SK-N-SH (cell line): ENCODE measurements around the gene AZU1. TPM values are rescaled to one million over a fixed set of nuclear protein-coding genes. Genes with fewer than 3 reads are reported as not detected.
A peak's percentile ranks its signal among the peaks of the same experiment; 100 is the strongest.

Experiments used
- CTCF ChIA-PET: fragments of 300-600, 350-600 bp; formaldehyde crosslinking; extraction: SDS; loops from one replicate; lab custom pipeline; 2021; lab: Yijun Ruan, JAX
- POLR2A ChIA-PET: fragments of 350-600 bp; sonication (Branson Sonifier 250); formaldehyde crosslinking; extraction: SDS; loops from one replicate; lab custom pipeline; 2020; ENCODE audit warnings: antibody characterized with exemption, inconsistent platforms; lab: Yijun Ruan, JAX
- DNase-seq: peaks from one replicate; pipeline ENCODE4 v3.0.0; 2012
- H2AFZ ChIP-seq: fragments of 200-600 bp; sonication (generic); 2 replicates; pipeline ENCODE4 v1.8.1; 2016; ENCODE audit warnings: antibody characterized with exemption, mild to moderate bottlenecking, low read depth
- H3F3A ChIP-seq: fragments of 200-600 bp; sonication (generic); replicated peaks from 2 replicates; pipeline ENCODE3; 2016; ENCODE audit warnings: antibody characterized with exemption, mild to moderate bottlenecking; ENCODE audit not compliant: insufficient read depth
- H3K27ac ChIP-seq, 2 experiments: fragments of 200-500 bp in 1 of 2; fragments of 200-600 bp in 1 of 2; sonication (Bioruptor generic) in 1 of 2; sonication (generic), shearing (Covaris generic) in 1 of 2; 2 replicates each; pipeline versions ENCODE4 v1.5.1 to v1.6.1; 2014 to 2016; ENCODE audit warnings: low read depth in 2 of 2, inconsistent platforms in 1 of 2, low read length in 1 of 2, mild to moderate bottlenecking in 1 of 2, mixed read lengths in 1 of 2
- H3K27me3 ChIP-seq: fragments of 200-600 bp; sonication (generic), shearing (Covaris generic); 2 replicates; pipeline ENCODE4 v1.6.1; 2016; ENCODE audit warnings: mixed run types; ENCODE audit not compliant: insufficient read depth
- H3K36me3 ChIP-seq, 2 experiments: fragments of 200-500 bp in 1 of 2; fragments of 200-600 bp in 1 of 2; sonication (Bioruptor generic) in 1 of 2; sonication (generic) in 1 of 2; replicated peaks in 1 of 2; 2 replicates each; pipeline versions ENCODE3 to v1.5.1; 2014 to 2016; ENCODE audit warnings: low read length in 1 of 2, mild to moderate bottlenecking in 1 of 2; ENCODE audit not compliant: insufficient read depth in 2 of 2, control insufficient read depth in 1 of 2
- H3K4me1 ChIP-seq, 2 experiments: fragments of 200-500 bp in 1 of 2; fragments of 200-600 bp in 1 of 2; sonication (Bioruptor generic) in 1 of 2; sonication (generic), shearing (Covaris generic) in 1 of 2; 2 replicates each; pipeline versions ENCODE4 v1.5.1 to v1.6.1; 2014 to 2016; ENCODE audit warnings: low read depth in 1 of 2, low read length in 1 of 2, mixed run types in 1 of 2; ENCODE audit not compliant: insufficient read depth in 2 of 2, control insufficient read depth in 1 of 2
- H3K4me2 ChIP-seq: fragments of 200-600 bp; sonication (generic), shearing (Covaris generic); 2 replicates; pipeline ENCODE4 v1.6.1; 2017; ENCODE audit warnings: mixed run types
- H3K4me3 ChIP-seq, 2 experiments: fragments of 200-500 bp in 1 of 2; fragments of 200-600 bp in 1 of 2; sonication (Bioruptor generic) in 1 of 2; sonication (generic), shearing (Covaris generic) in 1 of 2; 2 replicates each; pipeline versions ENCODE4 v1.5.1 to v1.8.1; 2014 to 2016; ENCODE audit warnings: low read depth in 2 of 2, inconsistent platforms in 1 of 2, low read length in 1 of 2, mild to moderate bottlenecking in 1 of 2, mixed read lengths in 1 of 2, moderate library complexity in 1 of 2
- H3K79me2 ChIP-seq: fragments of 200-600 bp; sonication (generic); 2 replicates; pipeline ENCODE4 v1.8.1; 2017; ENCODE audit warnings: mild to moderate bottlenecking; ENCODE audit not compliant: insufficient read depth
- H3K9ac ChIP-seq: fragments of 200-600 bp; sonication (generic); 2 replicates; pipeline ENCODE4 v1.6.1; 2017; ENCODE audit warnings: mixed run types
- H3K9me2 ChIP-seq: fragments of 200-600 bp; sonication (generic); 2 replicates; pipeline ENCODE4 v1.6.1; 2017; ENCODE audit warnings: mixed run types
- H3K9me3 ChIP-seq: fragments of 200-600 bp; sonication (generic); 2 replicates; pipeline ENCODE4 v1.6.1; 2017; ENCODE audit warnings: mixed run types, mild to moderate bottlenecking, moderate library complexity
- H4K20me1 ChIP-seq: fragments of 200-600 bp; sonication (generic); 2 replicates; pipeline ENCODE4 v1.6.1; 2017; ENCODE audit warnings: mild to moderate bottlenecking, mixed run types; ENCODE audit not compliant: insufficient read depth
- ELF1 ChIP-seq: IDR thresholded peaks from 2 replicates; pipeline ENCODE4 v1.4.0; 2012
- EP300 ChIP-seq, 2 experiments: IDR thresholded peaks; 2 replicates each; pipeline versions ENCODE4 v1.4.0 to v1.6.1; 2012; ENCODE audit warnings: borderline replicate concordance in 1 of 2, low read depth in 1 of 2, low read length in 1 of 2
- FOXJ3 ChIP-seq: sonication (generic); formaldehyde crosslinking; IDR thresholded peaks from 2 replicates; pipeline ENCODE4 v1.5.1; 2020; ENCODE audit warnings: mild to moderate bottlenecking, missing genetic modification reagents
- FOXM1 ChIP-seq: IDR thresholded peaks from 2 replicates; pipeline ENCODE4 v1.4.0; 2012; ENCODE audit warnings: low read depth, mild to moderate bottlenecking
- JUND ChIP-seq: IDR thresholded peaks from 2 replicates; pipeline ENCODE4 v1.4.0; 2012
- MXI1 ChIP-seq: IDR thresholded peaks from 2 replicates; pipeline ENCODE4 v1.6.1; 2012; ENCODE audit warnings: mild to moderate bottlenecking, low read depth, low read length, improper control_type of control experiment
- NRF1 ChIP-seq: IDR thresholded peaks from 2 replicates; pipeline ENCODE4 v1.6.1; 2012; ENCODE audit warnings: low read depth, mild to moderate bottlenecking, low read length
- POLR2AphosphoS5 ChIP-seq: IDR thresholded peaks from 2 replicates; pipeline ENCODE4 v1.6.1; 2012; ENCODE audit warnings: low read depth, low read length
- RCOR1 ChIP-seq: fragments of 150-350 bp; IDR thresholded peaks from 2 replicates; pipeline ENCODE4 v1.6.1; 2017; ENCODE audit warnings: antibody characterized with exemption, low read length
- RFX5 ChIP-seq: IDR thresholded peaks from 2 replicates; pipeline ENCODE4 v1.6.1; 2012; ENCODE audit warnings: mild to moderate bottlenecking, improper control_type of control experiment, low read length
- RXRA ChIP-seq: IDR thresholded peaks from 2 replicates; pipeline ENCODE4 v1.4.0; 2012; ENCODE audit warnings: low read depth, mild to moderate bottlenecking, borderline replicate concordance
- SIN3A ChIP-seq: IDR thresholded peaks from 2 replicates; pipeline ENCODE4 v1.6.1; 2012; ENCODE audit warnings: low read depth, mild to moderate bottlenecking, low read length, moderate library complexity, borderline replicate concordance
- SMC3 ChIP-seq: IDR thresholded peaks from 2 replicates; pipeline ENCODE4 v1.6.1; 2012; ENCODE audit warnings: low read depth, low read length, improper control_type of control experiment
- TAF1 ChIP-seq: IDR thresholded peaks from 2 replicates; pipeline ENCODE4 v1.6.1; 2012; ENCODE audit warnings: low read depth, mild to moderate bottlenecking, low read length, moderate library complexity, borderline replicate concordance
- WGBS: methylation state at CpG from one replicate; pipeline ENCODE4 v1.1.6; 2017; ENCODE audit warnings: low lambda C conversion rate; 5-methylcytosine and 5-hydroxymethylcytosine counted together
- polyA plus RNA-seq, 3 experiments: library from polyadenylated mRNA; depleted of rRNA; stranded (reverse); fragments of >200 nt; gene quantifications; 2 replicates each; pipeline ENCODE4 v1.2.3, GENCODE V29; 2012
- TF ChIP-seq, protein P1 (sequence below): fragments of 150-350 bp; IDR thresholded peaks from 2 replicates; pipeline ENCODE4 v1.6.1; 2017; ENCODE audit warnings: antibody characterized with exemption, low read length, low read depth, borderline replicate concordance
- TF ChIP-seq, protein P2 (sequence below): IDR thresholded peaks from 2 replicates; pipeline ENCODE4 v1.4.0; 2012; ENCODE audit warnings: low read depth, borderline replicate concordance

Gene AZU1
- polyA plus RNA-seq, 1 of the 3 experiments (the other 2 are of a cell fraction) = 0.15 TPM

DNA sequence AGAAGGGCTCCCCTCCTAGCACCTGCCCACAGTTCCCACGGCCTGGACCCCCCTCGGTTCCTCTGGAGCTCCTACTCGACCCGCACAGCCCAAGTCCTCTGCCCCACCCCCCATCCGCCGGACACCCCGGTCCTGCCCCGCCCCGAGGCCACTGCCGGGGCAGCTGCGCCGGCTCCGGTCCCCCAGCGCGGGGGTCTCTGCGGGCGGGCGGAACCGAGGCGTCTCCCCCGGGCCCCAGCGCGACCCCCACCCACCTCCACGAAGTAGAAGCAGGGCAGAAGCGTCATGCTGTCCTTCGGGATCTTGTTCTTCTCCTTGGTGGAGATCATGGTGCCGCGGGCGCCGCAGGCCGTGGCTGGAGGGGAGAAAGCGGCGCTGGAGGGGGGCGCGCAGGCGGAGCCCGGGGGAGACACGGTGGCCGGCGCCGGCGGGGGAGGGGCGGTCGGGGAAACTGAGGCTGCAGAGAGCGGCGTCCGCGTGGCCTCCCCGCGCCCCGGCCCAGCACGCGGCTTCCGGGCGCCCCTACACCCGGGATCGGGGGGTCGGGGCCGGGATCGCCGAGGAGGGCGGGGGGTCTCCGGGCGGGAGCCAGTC is 6.3 kb upstream of the AZU1 start:
- Histone ChIP-seq H3K4me2 (peak overlapping the region; percentile 67; the same call in 1 of the 2 replicates), H4K20me1 (no peaks in the 10 kb centered on the region), H3K4me3 (peak overlapping the region; percentile 41 to 45), H3K36me3 (no peaks in the 10 kb centered on the region), H3K4me1 (no peaks in the 10 kb centered on the region; a peak in 1 of 4 replicates), H3K9me3 (no peaks in the 10 kb centered on the region), H3K9ac (no peak overlapping the region), H3K27ac (no peak overlapping the region; a peak in 1 of 4 replicates), H3K27me3 (no peaks in the 10 kb centered on the region), H3F3A (peaks cover 3% of the 10 kb centered on the region), H2AFZ (no peak overlapping the region), H3K79me2 (no peaks in the 10 kb centered on the region), H3K9me2 (no peaks in the 10 kb centered on the region)
- CTCF ChIA-PET = no interaction called here
- peak; percentile 79 for DNase-seq
- POLR2A ChIA-PET = no interaction called here
- TF ChIP-seq RXRA (no peak), TAF1 (no peak), FOXJ3 (CRISPR knock-in tag) (no peak), SMC3 (no peak), EP300 (IDR thresholded peaks at IDR 0.05; ENCODE audit: borderline replicate concordance in 1 of 2, low read depth in 1 of 2, low read length in 1 of 2) (no peak)
- 20% methylated on average over 10 of the region's 64 CpGs for WGBS

DNA sequence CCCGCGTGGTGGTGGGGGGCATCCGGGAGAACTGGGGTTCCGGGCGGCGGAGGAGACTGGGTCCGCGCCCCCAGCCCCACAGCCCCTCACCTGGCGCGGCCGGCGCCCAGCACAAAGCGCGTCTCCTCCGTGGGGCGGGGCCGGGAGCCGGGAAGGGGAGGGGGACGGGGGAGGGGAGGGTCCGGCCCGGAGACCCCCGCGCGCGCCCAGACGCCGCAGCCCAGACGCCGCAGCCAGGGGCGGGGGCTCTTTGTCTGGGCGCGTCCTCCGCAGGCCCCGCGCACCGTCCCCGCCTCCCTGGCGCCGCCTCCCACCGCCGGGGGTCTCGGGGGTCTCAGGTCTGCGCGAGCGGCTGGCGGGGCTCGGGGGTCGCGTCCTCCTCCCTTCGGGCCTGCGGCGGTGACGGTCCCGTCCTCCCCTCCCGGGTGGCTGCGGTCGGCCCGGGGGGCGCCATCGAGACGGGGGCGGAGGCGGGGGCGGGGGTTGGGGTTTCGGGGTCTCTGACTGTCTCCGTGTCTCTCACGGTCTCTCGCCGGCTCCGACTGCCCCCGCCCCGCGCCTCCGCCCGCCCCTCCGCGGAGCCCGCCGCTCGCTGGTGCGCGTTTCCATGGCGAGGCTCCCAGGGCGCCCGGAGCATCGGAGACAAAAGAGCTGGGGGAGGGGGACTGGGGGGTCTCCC is 5.7 kb upstream of the AZU1 start, which contains the start of gene PLPPR3:
Gene PLPPR3 (minus strand): TSS at position 131 of the 679 bp plus-strand sequence. CDS start 396 bp downstream, outside the sequence.
- Histone ChIP-seq H3K9me2 (no peaks in the 10 kb centered on the region), H3F3A (peaks cover 3% of the 10 kb centered on the region), H3K9ac (no peak within 1 kb of the TSS)
- TF ChIP-seq, protein P1, sequence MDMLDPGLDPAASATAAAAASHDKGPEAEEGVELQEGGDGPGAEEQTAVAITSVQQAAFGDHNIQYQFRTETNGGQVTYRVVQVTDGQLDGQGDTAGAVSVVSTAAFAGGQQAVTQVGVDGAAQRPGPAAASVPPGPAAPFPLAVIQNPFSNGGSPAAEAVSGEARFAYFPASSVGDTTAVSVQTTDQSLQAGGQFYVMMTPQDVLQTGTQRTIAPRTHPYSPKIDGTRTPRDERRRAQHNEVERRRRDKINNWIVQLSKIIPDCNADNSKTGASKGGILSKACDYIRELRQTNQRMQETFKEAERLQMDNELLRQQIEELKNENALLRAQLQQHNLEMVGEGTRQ = no peak
- TF ChIP-seq FOXM1 = no peak
- no peak for TF ChIP-seq FOXJ3 (CRISPR knock-in tag)
- no peak for TF ChIP-seq RCOR1
- no peak for TF ChIP-seq JUND
- no peak for TF ChIP-seq ELF1
- no peak for TF ChIP-seq NRF1
- no peak for TF ChIP-seq TAF1
- TF ChIP-seq RFX5 = no peak
- TF ChIP-seq RXRA = no peak
- no peak for TF ChIP-seq MXI1
- TF ChIP-seq SIN3A = no peak
- TF ChIP-seq, protein P2, sequence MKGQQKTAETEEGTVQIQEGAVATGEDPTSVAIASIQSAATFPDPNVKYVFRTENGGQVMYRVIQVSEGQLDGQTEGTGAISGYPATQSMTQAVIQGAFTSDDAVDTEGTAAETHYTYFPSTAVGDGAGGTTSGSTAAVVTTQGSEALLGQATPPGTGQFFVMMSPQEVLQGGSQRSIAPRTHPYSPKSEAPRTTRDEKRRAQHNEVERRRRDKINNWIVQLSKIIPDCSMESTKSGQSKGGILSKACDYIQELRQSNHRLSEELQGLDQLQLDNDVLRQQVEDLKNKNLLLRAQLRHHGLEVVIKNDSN = no peak
- no peak for TF ChIP-seq POLR2AphosphoS5
- TF ChIP-seq, all 33 proteins: peak for 0
- H3K27me3 ChIP-seq = no peaks in the 10 kb centered on the region
- DNase-seq = peak; percentile 83
- H3K4me2 ChIP-seq = peak within 1 kb of the TSS; percentile 67; the same call in 1 of the 2 replicates
- no peaks in the 10 kb centered on the region; a peak in 1 of 4 replicates for H3K4me1 ChIP-seq
- H4K20me1 ChIP-seq = no peaks in the 10 kb centered on the region
- CTCF ChIA-PET = interaction anchor here (0.5 kb wide), 1 partner anchor 29 kb away, joined by 3 read pairs; no protein-coding TSS in a partner anchor
- H3K4me3 ChIP-seq = peak within 1 kb of the TSS; percentile 41 to 45
- WGBS = 7% methylated on average over 10 of the region's 86 CpGs
- H3K79me2 ChIP-seq = no peaks in the 10 kb centered on the region
- H3K36me3 ChIP-seq = no peaks in the 10 kb centered on the region
- no peak within 1 kb of the TSS; a peak in 1 of 4 replicates for H3K27ac ChIP-seq
- no peaks in the 10 kb centered on the region for H3K9me3 ChIP-seq
- H2AFZ ChIP-seq = no peak within 1 kb of the TSS
- POLR2A ChIA-PET = no interaction called here
